Stimulated activated CD8-positive, alpha-beta memory T cell treated with anti-CD3 and anti-CD28 coated beads, Interleukin-15, amount 100 ng/mL, for 1 hour (primary cell): ENCODE data around the gene PPP2R2C.

Experiments
- DNase-seq: peaks from one replicate; pipeline ENCODE4 v3.0.0-alpha.2; 2020; ENCODE audit warnings: low read depth

Gene PPP2R2C

DNA sequence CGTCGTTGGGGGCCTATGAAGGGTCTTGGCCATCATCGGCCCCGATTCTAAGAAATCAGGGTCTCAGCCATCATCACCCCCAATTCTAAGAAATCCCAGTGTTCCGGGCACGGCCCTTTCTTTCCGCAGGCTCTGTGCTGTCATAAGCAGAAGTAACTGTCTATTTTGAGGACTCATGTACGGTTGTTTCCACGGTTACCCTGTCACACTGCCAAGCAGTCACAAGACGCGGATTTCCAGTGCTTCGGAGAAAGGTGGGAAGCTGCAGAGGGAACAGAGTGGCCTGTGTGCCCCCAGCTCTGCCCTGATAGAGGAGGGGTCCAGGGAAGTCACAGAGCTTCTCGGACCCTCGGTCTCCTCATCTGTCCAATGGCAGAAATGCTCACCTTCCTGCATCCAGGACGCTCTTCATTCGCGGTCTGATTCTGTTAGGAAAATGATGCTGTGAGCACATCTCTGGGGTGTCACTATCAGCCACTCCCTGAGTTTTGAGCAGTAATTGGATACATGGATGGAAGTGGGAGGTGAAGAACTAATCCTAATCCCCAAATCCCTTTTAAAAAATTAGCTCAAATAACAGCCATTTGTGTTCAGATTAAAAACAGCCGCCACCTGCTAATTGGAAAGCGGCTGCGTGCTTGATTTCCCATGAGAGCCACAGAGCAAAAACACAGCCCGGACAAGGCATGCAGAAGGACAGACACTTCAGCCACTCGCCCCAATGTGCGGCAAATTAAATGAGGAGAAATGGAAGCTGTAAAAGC, 129.7 kb downstream of the PPP2R2C start:
- DNase-seq, result no peak

- DNase-seq, result no peak
Observed at GRCh38 chr4:6341696-6342095, 130.7 kb downstream of the PPP2R2C start.

- DNase-seq, result no peak
Observed at GRCh38 chr4:6340446-6341015, 131.9 kb downstream of the PPP2R2C start.

DNA sequence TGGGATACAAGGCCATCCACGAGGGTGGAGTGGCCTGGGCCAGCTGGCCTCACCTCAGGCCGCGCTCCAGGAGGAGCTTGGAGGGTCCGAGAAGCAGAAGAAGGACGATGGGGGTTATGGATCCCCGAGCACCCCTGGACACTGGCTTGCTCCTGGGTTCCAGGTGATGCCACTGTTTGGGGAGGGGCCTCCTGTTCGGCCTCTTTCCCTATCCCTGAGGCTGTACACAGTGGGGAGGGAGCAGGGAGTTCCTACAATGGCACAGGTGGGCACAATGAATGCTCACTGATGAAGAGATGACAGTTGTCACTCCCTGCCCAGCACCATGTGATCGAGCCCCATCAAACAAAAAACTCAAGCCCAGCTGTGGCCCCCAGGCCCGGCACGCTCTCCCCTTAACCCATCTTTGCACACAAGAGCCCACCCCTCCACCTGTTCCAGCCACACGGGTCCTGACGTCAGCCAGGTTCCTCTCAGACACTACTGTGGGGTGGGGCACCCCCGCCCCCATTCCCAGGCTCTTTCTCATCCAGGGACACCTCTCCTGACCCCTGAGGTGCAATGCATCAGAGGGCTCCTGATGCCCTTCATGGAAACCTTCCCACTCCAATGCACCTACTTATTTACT, 132.5 kb downstream of the PPP2R2C start:
- no peak for DNase-seq

DNA sequence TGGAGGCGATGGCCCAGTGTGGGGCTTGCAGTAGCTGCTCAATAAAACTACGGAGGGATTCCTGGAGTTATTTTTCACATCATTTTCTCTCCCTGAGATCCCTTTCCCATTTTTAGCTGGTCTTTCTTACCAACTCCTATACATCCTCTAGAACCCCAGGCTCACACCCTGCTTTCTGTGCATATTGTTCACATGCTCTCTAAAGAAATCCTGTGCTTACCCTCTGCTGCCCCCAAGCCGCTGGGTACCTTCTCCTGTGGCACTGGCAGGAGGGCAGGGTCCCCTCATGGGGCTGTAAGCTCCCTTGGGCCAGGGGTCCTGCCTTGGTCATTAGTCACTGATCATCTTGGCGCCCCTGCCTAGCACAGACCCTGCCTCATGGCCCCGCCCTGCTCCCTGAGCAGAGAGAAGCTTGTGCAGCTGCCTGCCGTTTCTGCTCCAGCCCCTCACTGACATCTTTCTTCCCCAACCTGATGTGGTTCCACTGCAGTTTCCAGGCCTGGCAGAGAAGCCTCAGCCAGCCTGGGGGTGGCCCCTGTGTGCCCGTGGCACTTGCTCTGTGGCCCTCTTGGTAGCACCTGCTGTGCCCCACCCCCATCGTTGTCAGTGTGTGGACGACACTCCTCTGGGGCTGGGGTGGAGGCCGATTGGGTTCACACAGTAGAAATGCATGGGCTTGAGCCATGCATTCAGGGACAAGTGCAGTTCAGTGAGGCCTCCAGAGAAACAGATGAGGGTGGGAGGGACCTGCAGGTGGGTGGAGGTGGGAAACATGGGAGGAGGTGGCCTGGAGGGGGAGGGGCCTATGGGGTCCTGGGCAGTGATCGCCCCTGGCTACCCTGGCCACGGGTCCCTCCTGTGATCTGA, 133.2 kb downstream of the PPP2R2C start:
- DNase-seq, result no peak

DNA sequence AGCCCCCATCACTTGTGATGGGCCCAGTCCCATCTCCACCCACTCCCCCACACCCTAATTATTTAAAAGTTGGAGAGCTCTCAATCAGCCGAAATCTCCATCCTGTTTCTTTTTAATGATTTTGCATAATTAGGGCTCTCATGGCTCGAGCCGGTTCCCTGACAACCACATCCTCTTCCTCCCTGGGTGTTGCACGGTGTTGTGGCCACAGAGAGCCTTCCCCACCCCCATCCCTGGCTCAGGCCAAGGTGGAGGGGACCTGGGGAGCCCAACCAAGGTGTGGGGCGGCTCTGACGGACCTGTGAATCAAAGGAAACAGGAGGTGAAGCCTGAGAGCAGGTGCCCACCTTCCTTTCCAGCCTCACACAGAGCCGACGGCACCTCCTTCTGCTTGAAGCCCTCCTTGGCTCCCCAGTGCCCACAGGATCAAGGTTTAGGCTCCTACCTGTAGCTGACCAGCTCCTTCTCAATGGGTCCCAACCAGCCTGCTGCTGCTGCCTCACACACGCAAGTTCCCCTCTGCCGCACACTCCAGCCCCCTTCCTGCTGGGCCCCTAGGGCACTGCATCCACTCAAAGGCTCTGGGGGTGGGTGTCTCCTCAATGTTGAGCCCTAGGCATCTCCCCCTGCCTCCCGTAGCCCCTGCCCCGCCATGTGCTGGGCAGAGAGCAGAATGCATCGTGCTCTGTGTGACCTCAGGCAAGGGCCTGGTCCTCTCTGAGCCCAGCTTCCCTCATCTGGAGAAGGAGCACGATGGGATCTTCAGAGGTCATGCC, 134.1 kb downstream of the PPP2R2C start:
- no peak for DNase-seq

DNA sequence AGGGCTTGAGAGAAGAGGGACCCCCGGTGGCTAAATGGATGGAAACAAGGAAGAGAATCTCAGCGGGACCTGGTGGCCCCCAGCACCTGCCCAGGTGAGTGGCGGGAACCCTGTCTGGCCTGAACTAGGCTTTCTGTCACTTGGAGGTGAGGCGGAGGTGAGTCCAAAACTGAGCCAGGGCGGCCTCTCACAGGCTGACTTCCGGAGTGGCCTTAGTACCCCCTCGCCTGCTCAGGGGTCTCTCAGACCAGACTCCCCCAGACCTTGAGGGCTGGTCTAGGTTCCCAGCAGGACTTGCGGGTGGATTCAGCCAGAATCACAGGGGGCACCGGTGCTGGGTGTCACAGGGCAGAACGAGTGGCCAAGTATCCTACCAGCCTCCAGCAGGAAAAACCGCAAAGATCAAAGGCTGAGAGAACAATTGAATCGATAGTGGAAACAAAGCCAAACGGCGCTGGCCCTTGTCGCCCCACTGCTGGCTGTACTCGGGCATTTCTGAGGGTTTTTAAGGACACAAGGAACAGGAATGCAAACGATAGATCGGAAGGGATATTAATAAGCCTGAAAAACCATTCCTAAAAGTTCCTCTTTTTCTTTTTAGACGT, 135.0 kb downstream of the PPP2R2C start:
- no peak for DNase-seq

DNA sequence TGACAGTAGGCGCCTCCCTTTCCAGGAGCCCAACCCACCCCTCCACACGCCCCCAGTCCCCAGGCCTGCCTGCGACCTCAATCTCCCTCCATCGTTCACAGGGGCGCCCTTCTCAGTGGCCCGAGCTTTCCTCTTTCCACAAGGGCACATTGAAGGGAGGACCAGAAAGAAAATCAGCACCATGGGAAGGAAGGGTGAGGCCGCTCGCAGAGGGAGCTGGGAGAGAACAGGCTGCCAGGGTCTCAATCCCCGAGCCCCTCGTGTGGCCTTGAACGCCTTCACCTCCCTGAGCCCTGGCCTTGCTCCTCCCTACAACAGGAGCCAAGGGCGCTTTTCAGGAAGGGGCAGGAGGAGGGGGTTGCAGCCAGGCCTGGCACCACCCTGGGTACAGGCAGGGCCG, 136.2 kb downstream of the PPP2R2C start:
- no peak for DNase-seq

DNA sequence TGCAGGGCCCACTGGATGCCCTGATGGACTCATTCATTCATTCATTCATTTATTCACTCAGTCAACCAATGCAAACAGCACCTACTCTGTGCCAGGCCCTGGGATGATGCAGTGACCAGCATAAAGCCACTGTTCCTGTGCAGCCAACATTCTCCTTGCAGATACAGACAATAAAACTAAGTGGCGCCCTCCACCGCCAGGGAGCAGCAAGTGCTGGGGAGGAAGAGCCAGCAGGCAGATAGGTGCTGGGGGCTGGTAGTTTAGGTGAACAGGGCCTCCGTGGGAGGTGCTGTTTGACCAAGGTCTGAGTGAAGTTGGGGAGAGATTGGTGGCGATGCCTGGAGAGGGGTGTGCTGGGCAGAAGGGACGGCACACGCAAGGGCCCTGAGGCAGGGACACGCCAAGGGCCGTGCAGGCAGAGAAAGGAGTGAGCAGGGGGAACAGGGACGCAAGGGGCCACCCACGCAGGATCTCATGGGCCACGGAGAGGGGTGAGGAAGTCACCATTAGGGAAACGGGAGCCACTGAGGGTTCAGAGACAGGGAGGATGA, 137.3 kb downstream of the PPP2R2C start:
- no peak for DNase-seq

DNA sequence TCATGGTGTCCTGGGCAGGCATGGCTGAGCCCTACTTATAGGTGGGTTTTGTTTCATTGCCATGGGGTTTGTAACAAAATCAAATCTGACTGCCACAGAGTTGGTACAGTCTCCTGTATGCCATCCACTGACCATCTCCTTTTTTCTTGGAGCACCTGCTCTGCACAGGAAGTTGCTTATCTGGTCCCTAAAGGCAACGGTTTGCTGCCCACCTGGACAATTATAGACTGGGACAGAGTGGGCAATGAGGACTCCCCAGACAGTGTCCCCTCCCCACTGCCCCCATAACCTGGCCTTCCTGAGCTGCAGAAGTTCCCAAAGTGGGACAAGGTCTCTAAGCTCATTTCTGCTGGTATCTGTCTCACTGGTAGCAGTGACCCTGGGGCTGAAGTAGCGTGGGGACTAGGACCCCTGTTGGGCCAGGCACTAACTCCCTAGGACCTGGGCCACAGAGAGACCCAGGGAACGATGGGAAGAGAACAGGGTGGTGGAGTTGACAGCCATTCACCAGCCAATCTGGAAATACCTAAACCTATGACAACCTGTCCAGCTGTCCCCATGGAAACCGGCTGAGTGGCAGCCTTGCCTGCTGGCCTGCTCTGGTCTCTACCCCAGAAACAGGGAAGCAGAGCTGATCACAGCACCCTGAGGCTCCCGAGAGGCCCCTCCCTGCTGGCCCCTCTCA, 138.1 kb downstream of the PPP2R2C start:
- DNase-seq, result no peak

DNA sequence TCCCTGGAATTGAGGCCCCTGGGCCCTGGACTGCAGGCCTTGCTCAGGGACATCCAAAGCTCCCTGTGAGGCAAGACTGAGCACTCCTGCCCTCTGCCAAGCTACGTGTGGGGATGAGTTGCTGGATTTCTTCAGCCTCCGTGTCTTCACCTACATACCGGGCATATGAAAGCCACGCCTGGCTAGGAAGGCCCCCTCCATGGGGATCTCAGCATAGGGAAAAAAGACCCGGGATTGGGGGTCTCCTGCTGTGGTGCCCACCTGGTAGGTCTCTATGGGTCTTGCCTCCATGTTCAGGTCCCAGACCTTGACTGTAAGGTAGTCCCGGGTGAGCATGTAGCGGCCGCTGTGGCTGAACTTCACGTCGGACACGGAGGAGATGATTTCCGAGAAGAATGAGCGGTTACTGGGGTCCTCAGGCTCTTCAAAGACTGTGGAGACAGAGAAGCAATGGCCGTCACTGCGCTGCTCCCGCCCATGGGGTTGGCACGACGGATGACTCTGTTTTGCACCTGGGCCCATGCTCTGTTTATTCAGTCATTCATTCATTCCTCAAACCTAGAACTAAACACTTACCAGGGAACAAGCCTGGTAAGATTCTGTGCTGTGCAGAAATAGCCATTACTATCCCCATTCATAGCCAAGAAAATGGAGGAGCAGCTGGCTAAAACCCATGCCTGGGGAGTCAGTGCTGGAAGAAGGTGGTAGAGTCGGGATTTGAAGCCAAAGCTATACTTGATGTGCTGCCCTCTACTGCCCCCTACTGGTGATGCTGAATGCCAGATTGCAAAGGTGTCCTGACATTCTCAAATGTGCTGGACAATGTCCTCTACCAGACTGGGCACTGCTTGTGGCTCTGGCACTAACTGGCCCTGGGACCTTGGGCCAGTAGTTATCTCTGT, 138.9 kb downstream of the PPP2R2C start:
- DNase-seq, result no peak

- DNase-seq, result no peak
Observed at GRCh38 chr4:6332669-6333050, 139.8 kb downstream of the PPP2R2C start.

DNA sequence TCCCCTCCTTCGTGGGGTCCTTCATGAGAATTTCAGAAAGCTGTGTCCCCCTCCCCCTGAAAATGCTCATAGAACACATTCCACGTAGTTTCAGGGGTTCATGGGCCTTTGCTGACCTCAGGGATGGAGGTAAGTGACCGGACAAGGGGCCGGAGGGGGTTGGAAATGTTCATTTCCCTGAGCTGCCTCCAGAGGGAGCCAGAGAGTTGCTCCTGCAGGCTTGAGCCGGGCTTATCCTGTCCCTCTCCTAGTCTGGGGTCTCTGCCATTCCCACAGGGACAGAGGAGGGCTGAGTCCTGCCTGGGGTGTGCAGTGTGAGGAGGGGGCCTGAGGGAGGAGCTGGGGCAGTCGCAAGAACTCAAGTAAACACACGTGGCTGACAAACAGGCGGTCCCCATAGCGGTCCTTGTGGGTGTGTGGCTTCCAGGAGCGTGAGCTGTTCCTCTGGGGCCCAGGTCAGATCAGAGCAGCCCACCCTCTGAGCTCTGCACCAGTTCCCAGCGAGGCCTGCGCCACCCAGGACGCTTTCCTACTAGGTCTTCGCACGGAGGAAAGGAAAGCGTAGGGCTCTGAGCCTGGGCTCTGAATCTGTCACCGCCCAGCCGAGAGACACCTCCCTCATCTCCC, 140.3 kb downstream of the PPP2R2C start:
- DNase-seq, result no peak

- DNase-seq, result no peak
Observed at GRCh38 chr4:6331468-6331867, 140.9 kb downstream of the PPP2R2C start.

- no peak for DNase-seq
Observed at GRCh38 chr4:6331018-6331417, 141.4 kb downstream of the PPP2R2C start.

DNA sequence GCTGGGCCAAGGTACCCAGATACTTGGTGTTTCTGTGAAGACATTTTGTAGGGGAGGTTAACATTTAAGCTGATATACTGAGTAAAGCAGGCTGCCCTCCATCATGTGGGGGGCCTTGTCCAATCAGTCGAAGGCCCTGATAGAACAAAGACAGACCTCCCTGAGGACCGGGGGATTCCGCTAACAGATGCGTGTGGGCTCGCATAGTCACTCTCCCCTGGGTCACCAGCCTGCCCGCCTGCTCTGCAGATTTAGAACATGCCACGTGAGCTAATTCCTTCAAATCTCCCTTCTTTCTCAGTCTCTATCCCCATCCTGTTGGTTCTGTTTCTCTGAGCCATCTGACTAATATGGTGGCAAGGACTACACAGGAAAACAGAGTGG, 142.0 kb downstream of the PPP2R2C start:
- no peak for DNase-seq

GRCh38 chr4:6329478-6330383, 142.7 kb downstream of the PPP2R2C start:
- no peak for DNase-seq

- DNase-seq, result no peak
Observed at GRCh38 chr4:6328526-6328925, 143.9 kb downstream of the PPP2R2C start.
